Measurements from ENCODE around the gene PHC2. TPM values are rescaled to one million over a fixed set of nuclear protein-coding genes. Genes with fewer than 3 reads are reported as not detected.
A peak's percentile ranks its signal among the peaks of the same experiment; 100 is the strongest.

Gene PHC2
- total RNA-seq, 4 donors from 2014 or later = 109 to 214 (median 150) TPM

DNA sequence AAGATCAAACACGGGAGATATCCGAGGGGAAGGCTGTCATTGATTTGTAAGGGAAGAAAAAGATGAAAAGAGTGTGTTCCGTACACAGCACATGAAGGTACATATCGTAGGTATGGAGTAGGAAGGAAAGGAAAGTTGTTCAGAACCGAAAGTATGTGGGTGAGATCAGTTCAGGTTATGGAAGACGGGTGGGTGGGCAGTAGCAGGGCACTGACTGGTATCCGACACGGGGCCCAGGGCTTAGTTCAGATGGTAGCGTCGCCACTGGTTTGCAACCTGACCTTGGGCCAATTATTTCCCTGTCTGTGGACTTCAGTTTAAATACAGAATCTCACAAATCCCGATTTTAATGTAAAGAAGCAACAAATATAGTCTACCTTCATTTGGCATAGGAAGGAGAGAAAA lies 82.2 kb downstream of the PHC2 start:
- no peak for DNase-seq (ENCODE audit: low spot score)
- ATAC-seq (ENCODE audit: low FRiP score) = no peak
- TF ChIP-seq, protein P1, sequence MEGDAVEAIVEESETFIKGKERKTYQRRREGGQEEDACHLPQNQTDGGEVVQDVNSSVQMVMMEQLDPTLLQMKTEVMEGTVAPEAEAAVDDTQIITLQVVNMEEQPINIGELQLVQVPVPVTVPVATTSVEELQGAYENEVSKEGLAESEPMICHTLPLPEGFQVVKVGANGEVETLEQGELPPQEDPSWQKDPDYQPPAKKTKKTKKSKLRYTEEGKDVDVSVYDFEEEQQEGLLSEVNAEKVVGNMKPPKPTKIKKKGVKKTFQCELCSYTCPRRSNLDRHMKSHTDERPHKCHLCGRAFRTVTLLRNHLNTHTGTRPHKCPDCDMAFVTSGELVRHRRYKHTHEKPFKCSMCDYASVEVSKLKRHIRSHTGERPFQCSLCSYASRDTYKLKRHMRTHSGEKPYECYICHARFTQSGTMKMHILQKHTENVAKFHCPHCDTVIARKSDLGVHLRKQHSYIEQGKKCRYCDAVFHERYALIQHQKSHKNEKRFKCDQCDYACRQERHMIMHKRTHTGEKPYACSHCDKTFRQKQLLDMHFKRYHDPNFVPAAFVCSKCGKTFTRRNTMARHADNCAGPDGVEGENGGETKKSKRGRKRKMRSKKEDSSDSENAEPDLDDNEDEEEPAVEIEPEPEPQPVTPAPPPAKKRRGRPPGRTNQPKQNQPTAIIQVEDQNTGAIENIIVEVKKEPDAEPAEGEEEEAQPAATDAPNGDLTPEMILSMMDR (IDR thresholded peaks at IDR 0.05) = no peak

DNA sequence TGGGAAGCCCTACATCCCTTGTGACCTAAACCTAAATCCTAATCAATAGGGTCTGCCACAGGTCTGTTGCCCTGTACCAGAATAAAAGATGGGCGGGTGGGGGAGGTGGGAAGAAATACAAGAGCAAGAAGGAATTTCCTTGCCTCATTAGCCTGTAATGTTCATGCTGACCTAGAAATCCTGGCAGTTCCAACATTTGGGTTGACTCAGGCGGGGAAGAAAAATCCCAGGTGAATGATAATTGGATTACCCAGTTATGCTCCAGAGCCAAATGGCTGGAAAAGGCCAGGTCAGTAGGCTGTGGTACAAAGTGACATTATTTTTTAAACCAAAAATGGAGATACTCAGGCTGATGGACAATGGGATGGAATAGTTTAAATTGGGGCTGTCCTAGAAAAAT lies 82.7 kb downstream of the PHC2 start:
- TF ChIP-seq, protein P1 (IDR thresholded peaks at IDR 0.05) = no peak
- DNase-seq (ENCODE audit: low spot score) (no peak), ATAC-seq (ENCODE audit: low FRiP score) (no peak)

DNA sequence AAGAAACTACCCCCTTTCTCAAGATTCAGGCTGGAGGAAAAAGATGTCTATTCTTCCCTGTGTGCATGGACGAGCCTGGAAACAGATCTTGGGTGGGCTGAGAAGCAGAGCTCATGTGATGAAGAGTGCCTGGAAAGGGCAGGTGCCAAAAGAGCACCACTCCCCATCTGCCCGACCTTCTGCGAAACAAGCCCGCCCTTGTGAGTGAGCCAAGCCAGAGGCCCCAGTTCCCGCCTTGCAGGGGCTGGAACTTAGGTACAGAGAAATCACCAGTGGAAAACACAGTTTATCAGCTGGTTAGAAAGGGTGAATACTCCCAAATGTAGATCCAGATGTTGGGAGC lies 83.3 kb downstream of the PHC2 start:
- TF ChIP-seq, protein P1 (IDR thresholded peaks at IDR 0.05) = no peak
- DNase-seq (ENCODE audit: low spot score) (no peak), ATAC-seq (ENCODE audit: low FRiP score) (no peak)

GRCh38 chr1:33346927-33347649 lies 83.8 kb downstream of the PHC2 start:
- ATAC-seq (ENCODE audit: low FRiP score) (peak; percentile 34), DNase-seq (ENCODE audit: low spot score) (no peak)
- TF ChIP-seq, protein P1 (IDR thresholded peaks at IDR 0.05) = no peak

- DNase-seq (ENCODE audit: low spot score) (peak; percentile 19), ATAC-seq (ENCODE audit: low FRiP score) (no peak)
- TF ChIP-seq, protein P1 (IDR thresholded peaks at IDR 0.05) = no peak
These were observed 84.4 kb downstream of the PHC2 start for GRCh38 chr1:33346533-33346926.

- DNase-seq (ENCODE audit: low spot score) = no peak
- TF ChIP-seq, protein P1 (IDR thresholded peaks at IDR 0.05) = no peak
- no peak for ATAC-seq (ENCODE audit: low FRiP score)
These were observed 85.9 kb downstream of the PHC2 start for GRCh38 chr1:33344896-33345560.

DNA sequence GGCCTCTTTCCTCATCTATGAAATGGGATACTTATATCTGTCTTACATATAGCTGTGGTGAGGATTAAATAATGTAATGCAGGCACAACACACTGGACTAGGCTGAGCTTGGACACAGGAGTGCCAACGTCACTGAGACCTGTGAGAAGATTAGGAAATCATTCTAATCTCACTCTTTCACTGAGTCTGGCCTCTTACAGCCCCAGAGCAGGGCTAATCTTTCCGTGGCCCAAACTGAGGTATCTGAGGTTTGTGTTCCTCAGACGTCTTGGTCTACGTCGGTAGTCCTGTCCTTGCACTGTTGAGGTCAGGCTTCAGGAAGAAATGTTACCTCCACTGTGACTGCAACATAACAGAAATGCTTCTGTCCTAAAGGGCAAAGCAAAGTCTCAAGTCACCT lies 87.4 kb downstream of the PHC2 start:
- TF ChIP-seq, protein P1 (IDR thresholded peaks at IDR 0.05) = no peak
- peak; percentile 14 for DNase-seq (ENCODE audit: low spot score)
- ATAC-seq (ENCODE audit: low FRiP score) = no peak

Measured in omental fat pad (tissue), 4 donors.